ENCODE measurements around the gene OMP.

- TF ChIP-seq, protein P1, sequence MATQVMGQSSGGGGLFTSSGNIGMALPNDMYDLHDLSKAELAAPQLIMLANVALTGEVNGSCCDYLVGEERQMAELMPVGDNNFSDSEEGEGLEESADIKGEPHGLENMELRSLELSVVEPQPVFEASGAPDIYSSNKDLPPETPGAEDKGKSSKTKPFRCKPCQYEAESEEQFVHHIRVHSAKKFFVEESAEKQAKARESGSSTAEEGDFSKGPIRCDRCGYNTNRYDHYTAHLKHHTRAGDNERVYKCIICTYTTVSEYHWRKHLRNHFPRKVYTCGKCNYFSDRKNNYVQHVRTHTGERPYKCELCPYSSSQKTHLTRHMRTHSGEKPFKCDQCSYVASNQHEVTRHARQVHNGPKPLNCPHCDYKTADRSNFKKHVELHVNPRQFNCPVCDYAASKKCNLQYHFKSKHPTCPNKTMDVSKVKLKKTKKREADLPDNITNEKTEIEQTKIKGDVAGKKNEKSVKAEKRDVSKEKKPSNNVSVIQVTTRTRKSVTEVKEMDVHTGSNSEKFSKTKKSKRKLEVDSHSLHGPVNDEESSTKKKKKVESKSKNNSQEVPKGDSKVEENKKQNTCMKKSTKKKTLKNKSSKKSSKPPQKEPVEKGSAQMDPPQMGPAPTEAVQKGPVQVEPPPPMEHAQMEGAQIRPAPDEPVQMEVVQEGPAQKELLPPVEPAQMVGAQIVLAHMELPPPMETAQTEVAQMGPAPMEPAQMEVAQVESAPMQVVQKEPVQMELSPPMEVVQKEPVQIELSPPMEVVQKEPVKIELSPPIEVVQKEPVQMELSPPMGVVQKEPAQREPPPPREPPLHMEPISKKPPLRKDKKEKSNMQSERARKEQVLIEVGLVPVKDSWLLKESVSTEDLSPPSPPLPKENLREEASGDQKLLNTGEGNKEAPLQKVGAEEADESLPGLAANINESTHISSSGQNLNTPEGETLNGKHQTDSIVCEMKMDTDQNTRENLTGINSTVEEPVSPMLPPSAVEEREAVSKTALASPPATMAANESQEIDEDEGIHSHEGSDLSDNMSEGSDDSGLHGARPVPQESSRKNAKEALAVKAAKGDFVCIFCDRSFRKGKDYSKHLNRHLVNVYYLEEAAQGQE (IDR thresholded peaks at IDR 0.05; ENCODE audit: insufficient replicate concordance, low read depth), result no peak
- no peak for TF ChIP-seq POLR2AphosphoS5 (IDR thresholded peaks at IDR 0.05; ENCODE audit: low read depth)
These were observed 41.7 kb downstream of the OMP start for GRCh38 chr11:77144196-77144856.

All from HL-60 (cell line).